Keratinocyte (primary cell): ENCODE measurements around the gene UTS2. TPM values are rescaled to one million over a fixed set of nuclear protein-coding genes. Genes with fewer than 3 reads are reported as not detected.

Experiments used
- DNase-seq: peaks from one replicate; pipeline ENCODE4 v3.0.0-alpha.2; 2011; ENCODE audit warnings: low read depth, missing footprints, low spot score
- FAIRE-seq: peaks from 2 replicates; lab custom pipeline; 2011; peaks lifted over from hg19 to GRCh38; lab: Jason Lieb, UNC
- H2AFZ ChIP-seq: 2 replicates; pipeline ENCODE4 v1.6.0; 2012; ENCODE audit warnings: low read length, control low read depth, inconsistent platforms; ENCODE audit not compliant: control insufficient read depth
- H3K27ac ChIP-seq: 2 replicates; pipeline ENCODE4 v1.5.1; 2011; ENCODE audit warnings: low read length; ENCODE audit not compliant: control insufficient read depth, insufficient read depth
- H3K27me3 ChIP-seq: 3 replicates; pipeline ENCODE4 v1.6.0; 2011; ENCODE audit warnings: low read length; ENCODE audit not compliant: control insufficient read depth, insufficient read depth; ENCODE audit errors: extremely low read depth
- H3K36me3 ChIP-seq, 2 experiments: 2 replicates in 1 of 2; 3 replicates in 1 of 2; pipeline ENCODE4 v1.5.1; 2011; ENCODE audit warnings: low read length in 2 of 2, mild to moderate bottlenecking in 1 of 2; ENCODE audit not compliant: control insufficient read depth in 2 of 2, insufficient read depth in 2 of 2; ENCODE audit errors: extremely low read depth in 1 of 2
- H3K4me1 ChIP-seq: 3 replicates; pipeline ENCODE4 v1.5.1; 2011; ENCODE audit warnings: low read length; ENCODE audit not compliant: control insufficient read depth, insufficient read depth; ENCODE audit errors: extremely low read depth
- H3K4me2 ChIP-seq: 3 replicates; pipeline ENCODE4 v1.6.0; 2011; ENCODE audit warnings: low read depth, low read length; ENCODE audit not compliant: control insufficient read depth, insufficient read depth; ENCODE audit errors: extremely low read depth
- H3K4me3 ChIP-seq, 3 experiments: fragments of 200-600 bp in 1 of 3; sonication (generic) in 1 of 3; 2 replicates in 2 of 3; 3 replicates in 1 of 3; pipeline ENCODE4 v1.5.1; 2011 to 2016; ENCODE audit warnings: low read length in 3 of 3, mild to moderate bottlenecking in 3 of 3, control low read depth in 2 of 3, inconsistent platforms in 1 of 3, low read depth in 1 of 3, mixed read lengths in 1 of 3, mixed run types in 1 of 3, moderate library complexity in 1 of 3; ENCODE audit not compliant: control insufficient read depth in 2 of 3, insufficient read depth in 2 of 3; ENCODE audit errors: extremely low read depth in 1 of 3
- H3K79me2 ChIP-seq: 2 replicates; pipeline ENCODE4 v1.6.0; 2012; ENCODE audit warnings: low read length; ENCODE audit not compliant: control insufficient read depth, insufficient read depth
- H3K9ac ChIP-seq: 3 replicates; pipeline ENCODE4 v1.6.0; 2011; ENCODE audit warnings: low read length; ENCODE audit not compliant: control insufficient read depth, insufficient read depth; ENCODE audit errors: extremely low read depth
- H3K9me1 ChIP-seq: 3 replicates; pipeline ENCODE4 v1.6.0; 2011; ENCODE audit warnings: low read length; ENCODE audit not compliant: control insufficient read depth, insufficient read depth; ENCODE audit errors: extremely low read depth
- H3K9me3 ChIP-seq: 2 replicates; pipeline ENCODE4 v1.5.1; 2012; ENCODE audit warnings: low read depth, low read length; ENCODE audit not compliant: control insufficient read depth
- H4K20me1 ChIP-seq: 3 replicates; pipeline ENCODE4 v1.6.0; 2011; ENCODE audit warnings: low read length; ENCODE audit not compliant: control insufficient read depth, insufficient read depth; ENCODE audit errors: extremely low read depth
- CTCF ChIP-seq, 3 experiments: IDR thresholded peaks in 1 of 3; conservative IDR thresholded peaks in 1 of 3; optimal IDR thresholded peaks in 1 of 3; 2 replicates in 2 of 3; 3 replicates in 1 of 3; pipeline versions ENCODE3 to v1.5.1; 2011; ENCODE audit warnings: low read length in 3 of 3, mild to moderate bottlenecking in 3 of 3, moderate library complexity in 2 of 3, control low read depth in 1 of 3, inconsistent platforms in 1 of 3; ENCODE audit not compliant: insufficient read depth in 2 of 3; ENCODE audit errors: extremely low read depth in 1 of 3
- EZH2 ChIP-seq: IDR thresholded peaks from one replicate; pipeline ENCODE4 v1.6.1; 2012; ENCODE audit warnings: inconsistent platforms, mild to moderate bottlenecking, low read length, moderate library complexity
- dilution Hi-C: fragments of 300-500 bp; cut with MboI; formaldehyde crosslinking; loops from one replicate; pipeline ENCODE4 v1.7.0; 2020; ENCODE audit warnings: low sequenced_read_pairs; ENCODE audit not compliant: extremely low pct_ligation_motif_present
- polyA minus RNA-seq, 3 experiments: library from RNA; depleted of rRNA, polyadenylated mRNA; stranded (reverse); fragments of >200 nt; gene quantifications; 1 replicate in 1 of 3; 2 replicates in 1 of 3; 3 replicates in 1 of 3; pipeline ENCODE4 v1.2.3, GENCODE V29; 2011
- polyA plus RNA-seq, 5 experiments: library from polyadenylated mRNA; depleted of rRNA in 3 of 5; stranded (reverse) in 3 of 5; stranded (forward) in 1 of 5; unstranded in 1 of 5; fragments of >200 nt; gene quantifications; 1 replicate in 1 of 5; 2 replicates in 3 of 5; 3 replicates in 1 of 5; pipeline versions ENCODE4 v1.2.1 to v1.2.3, GENCODE V29; 2011 to 2012; ENCODE audit warnings: missing spikeins in 2 of 5, low read depth in 1 of 5, low replicate concordance in 1 of 5

UTS2 gene
- polyA plus RNA-seq, result not detected in 3 replicates
- polyA plus RNA-seq (2011; ENCODE audit: low read depth), result not detected
- polyA plus RNA-seq (2011; cell fraction: cytosol; rRNA removed), result not detected in 2 replicates
- polyA plus RNA-seq (2011; cell fraction: nucleus; rRNA removed), result not detected in 2 replicates
- not detected in 2 replicates for polyA plus RNA-seq (2012; ENCODE audit: low replicate concordance)
- not detected in 3 replicates for polyA minus RNA-seq
- not detected for polyA minus RNA-seq (2011; cell fraction: cytosol; rRNA and poly(A)+ RNA removed)
- polyA minus RNA-seq (2011; cell fraction: nucleus; rRNA and poly(A)+ RNA removed), result not detected in 2 replicates

- no peaks in the 10 kb centered on the region for H3K36me3 ChIP-seq
- no peak for FAIRE-seq
These were observed at the start of gene UTS2 for GRCh38 chr1:7852804-7853683. Gene UTS2, minus strand, starts transcription at chr1:7853065. Its CDS starts 62 bp downstream, at chr1:7853003.

GRCh38 chr1:7899741-7900140, 46.9 kb upstream of the UTS2 start:
- H3K4me2 ChIP-seq, result no peak overlapping the region
- no peak overlapping the region for H2AFZ ChIP-seq
- no peak overlapping the region for H3K9ac ChIP-seq
- H4K20me1 ChIP-seq, result no peaks in the 10 kb centered on the region
- DNase-seq (no peak), FAIRE-seq (no peak)
- no peaks in the 10 kb centered on the region for H3K9me1 ChIP-seq
- no peaks in the 10 kb centered on the region for H3K9me3 ChIP-seq
- H3K27me3 ChIP-seq, result no peaks in the 10 kb centered on the region
- no peaks in the 10 kb centered on the region for H3K79me2 ChIP-seq
- H3K27ac ChIP-seq, result no peak overlapping the region
- no peaks in the 10 kb centered on the region for H3K4me1 ChIP-seq
- no peak overlapping the region for H3K4me3 ChIP-seq
- dilution Hi-C loops, result no loop called here
- no peaks in the 10 kb centered on the region for H3K36me3 ChIP-seq
- TF ChIP-seq EZH2 (no peak), CTCF (optimal IDR thresholded peaks at IDR 0.05 in 1 of 3, IDR thresholded peaks at IDR 0.05 in 1 of 3, conservative IDR thresholded peaks at IDR 0.05 in 1 of 3; ENCODE audit: extremely low read depth in 1 of 3, insufficient read depth in 2 of 3, low read length in 3 of 3) (no peak)

More at GRCh38 chr1:7852804-7853683, at the start of gene UTS2:
- no peak for TF ChIP-seq CTCF (optimal IDR thresholded peaks at IDR 0.05 in 1 of 3, IDR thresholded peaks at IDR 0.05 in 1 of 3, conservative IDR thresholded peaks at IDR 0.05 in 1 of 3; ENCODE audit: extremely low read depth in 1 of 3, insufficient read depth in 2 of 3, low read length in 3 of 3)
- TF ChIP-seq EZH2, result no peak
- H3K4me1 ChIP-seq, result no peaks in the 10 kb centered on the region
- no peaks in the 10 kb centered on the region for H4K20me1 ChIP-seq
- no peaks in the 10 kb centered on the region for H3K9me1 ChIP-seq
- H3K27me3 ChIP-seq, result no peaks in the 10 kb centered on the region
- H3K9me3 ChIP-seq, result no peaks in the 10 kb centered on the region
- no peak within 1 kb of the TSS for H3K4me2 ChIP-seq
- H3K27ac ChIP-seq, result no peak within 1 kb of the TSS
- dilution Hi-C loops, result no loop called here
- H2AFZ ChIP-seq, result no peak within 1 kb of the TSS
- no peak within 1 kb of the TSS for H3K9ac ChIP-seq
- H3K4me3 ChIP-seq, result no peak within 1 kb of the TSS
- DNase-seq, result no peak
- no peaks in the 10 kb centered on the region for H3K79me2 ChIP-seq
